OCI-LY7 (cell line): ENCODE data around the gene SRGAP3.

ENCODE experiments used
- CTCF ChIP-seq: fragments of 200-600 bp; sonication (generic); conservative IDR thresholded peaks from 2 replicates; pipeline ENCODE4 v1.5.1; 2014; ENCODE audit warnings: mild to moderate bottlenecking, antibody characterized with exemption, low read length, moderate library complexity, mixed read lengths
- EZH2phosphoT487 ChIP-seq: fragments of 200-600 bp; sonication (generic); IDR thresholded peaks from 2 replicates; pipeline ENCODE4 v1.6.1; 2018; ENCODE audit warnings: low read depth, borderline replicate concordance, mild to moderate bottlenecking, mixed run types, antibody characterized with exemption, low read length, moderate library complexity, mixed read lengths

DNA sequence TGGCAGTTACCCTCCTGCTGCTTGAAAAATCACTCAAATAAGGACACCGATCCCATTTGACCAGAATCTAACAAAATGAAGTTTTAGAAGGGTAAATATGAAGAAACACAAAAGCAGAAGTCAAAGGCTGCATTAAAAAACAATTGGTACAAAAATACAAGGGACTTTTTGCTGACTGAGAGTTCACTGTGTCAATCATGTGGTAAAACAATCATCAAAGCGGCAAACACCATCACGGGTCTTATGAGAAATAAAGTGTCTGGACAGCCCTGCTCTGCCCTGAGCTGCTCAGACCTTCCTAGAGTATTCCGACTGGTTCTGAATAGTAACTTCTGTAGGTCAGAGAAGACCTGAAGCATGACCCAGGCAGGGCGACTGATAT lies 148.9 kb downstream of the SRGAP3 start:
- TF ChIP-seq CTCF = no peak
- no peak for TF ChIP-seq EZH2phosphoT487
